IPS-NIHi7 (cell line): ENCODE data around the gene STARD13.

ENCODE experiments used
- DNase-seq: peaks from one replicate; pipeline ENCODE4 v3.0.0; 2012; ENCODE audit warnings: mixed read lengths; ENCODE audit errors: extremely low spot score

Gene STARD13, protein sequence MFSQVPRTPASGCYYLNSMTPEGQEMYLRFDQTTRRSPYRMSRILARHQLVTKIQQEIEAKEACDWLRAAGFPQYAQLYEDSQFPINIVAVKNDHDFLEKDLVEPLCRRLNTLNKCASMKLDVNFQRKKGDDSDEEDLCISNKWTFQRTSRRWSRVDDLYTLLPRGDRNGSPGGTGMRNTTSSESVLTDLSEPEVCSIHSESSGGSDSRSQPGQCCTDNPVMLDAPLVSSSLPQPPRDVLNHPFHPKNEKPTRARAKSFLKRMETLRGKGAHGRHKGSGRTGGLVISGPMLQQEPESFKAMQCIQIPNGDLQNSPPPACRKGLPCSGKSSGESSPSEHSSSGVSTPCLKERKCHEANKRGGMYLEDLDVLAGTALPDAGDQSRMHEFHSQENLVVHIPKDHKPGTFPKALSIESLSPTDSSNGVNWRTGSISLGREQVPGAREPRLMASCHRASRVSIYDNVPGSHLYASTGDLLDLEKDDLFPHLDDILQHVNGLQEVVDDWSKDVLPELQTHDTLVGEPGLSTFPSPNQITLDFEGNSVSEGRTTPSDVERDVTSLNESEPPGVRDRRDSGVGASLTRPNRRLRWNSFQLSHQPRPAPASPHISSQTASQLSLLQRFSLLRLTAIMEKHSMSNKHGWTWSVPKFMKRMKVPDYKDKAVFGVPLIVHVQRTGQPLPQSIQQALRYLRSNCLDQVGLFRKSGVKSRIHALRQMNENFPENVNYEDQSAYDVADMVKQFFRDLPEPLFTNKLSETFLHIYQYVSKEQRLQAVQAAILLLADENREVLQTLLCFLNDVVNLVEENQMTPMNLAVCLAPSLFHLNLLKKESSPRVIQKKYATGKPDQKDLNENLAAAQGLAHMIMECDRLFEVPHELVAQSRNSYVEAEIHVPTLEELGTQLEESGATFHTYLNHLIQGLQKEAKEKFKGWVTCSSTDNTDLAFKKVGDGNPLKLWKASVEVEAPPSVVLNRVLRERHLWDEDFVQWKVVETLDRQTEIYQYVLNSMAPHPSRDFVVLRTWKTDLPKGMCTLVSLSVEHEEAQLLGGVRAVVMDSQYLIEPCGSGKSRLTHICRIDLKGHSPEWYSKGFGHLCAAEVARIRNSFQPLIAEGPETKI

GRCh38 chr13:33285420-33286124 is at the start of gene STARD13:
TSS of gene STARD13 (minus strand) at chr13:33285755. CDS start at chr13:33285638, 117 bp downstream.
- peak; percentile 96 for DNase-seq

DNA sequence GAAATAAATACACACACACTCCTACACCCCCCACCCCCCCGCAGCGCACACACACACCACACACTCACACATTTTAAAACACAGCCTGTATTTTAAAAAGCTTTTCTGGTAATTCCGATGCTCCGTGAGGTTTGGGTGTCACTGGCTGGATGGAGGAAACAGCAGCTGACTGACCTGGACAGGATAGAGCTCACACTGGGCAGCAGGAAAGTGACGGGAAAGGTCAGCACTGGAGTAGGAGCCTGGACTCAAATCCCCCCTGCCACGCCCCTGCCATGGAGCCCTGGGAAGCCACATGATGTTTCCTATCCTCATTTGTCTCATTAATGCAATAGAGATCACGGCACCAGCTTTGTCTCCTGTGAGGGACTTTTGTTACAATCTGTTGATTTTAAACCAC is 49.3 kb upstream of the STARD13 start:
- DNase-seq = no peak

GRCh38 chr13:33331962-33332361 is 46.4 kb upstream of the STARD13 start:
- peak; percentile 23 for DNase-seq

GRCh38 chr13:33330483-33330882 is 44.9 kb upstream of the STARD13 start:
- DNase-seq = no peak

- no peak for DNase-seq
Measured at GRCh38 chr13:33328701-33329100, 43.1 kb upstream of the STARD13 start.

- no peak for DNase-seq
Measured at GRCh38 chr13:33326723-33327122, 41.2 kb upstream of the STARD13 start.

DNA sequence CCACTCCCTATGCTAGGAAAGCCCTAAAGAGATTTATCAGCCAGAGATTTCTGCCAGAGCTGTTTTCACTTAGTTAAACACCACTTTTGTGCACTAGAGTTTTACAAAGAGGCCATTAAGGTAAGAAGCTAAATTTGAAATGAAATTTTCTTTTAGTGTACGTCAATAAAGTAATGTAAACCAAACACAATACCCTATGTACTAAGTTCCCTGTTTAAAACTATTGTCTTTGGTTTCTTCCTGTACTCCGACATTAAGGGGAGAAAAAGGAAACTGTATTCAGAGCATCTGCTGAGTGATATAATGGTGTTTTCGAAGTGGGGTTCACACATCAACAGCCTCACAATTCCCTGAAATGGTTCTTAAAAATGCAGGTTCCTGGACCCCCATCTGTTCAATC is 40.7 kb upstream of the STARD13 start:
- DNase-seq = no peak

GRCh38 chr13:33323801-33324510 is 38.4 kb upstream of the STARD13 start:
- DNase-seq = no peak

- no peak for DNase-seq
Measured at GRCh38 chr13:33322965-33323668, 37.6 kb upstream of the STARD13 start.

GRCh38 chr13:33322543-33322809 is 36.9 kb upstream of the STARD13 start:
- no peak for DNase-seq

DNA sequence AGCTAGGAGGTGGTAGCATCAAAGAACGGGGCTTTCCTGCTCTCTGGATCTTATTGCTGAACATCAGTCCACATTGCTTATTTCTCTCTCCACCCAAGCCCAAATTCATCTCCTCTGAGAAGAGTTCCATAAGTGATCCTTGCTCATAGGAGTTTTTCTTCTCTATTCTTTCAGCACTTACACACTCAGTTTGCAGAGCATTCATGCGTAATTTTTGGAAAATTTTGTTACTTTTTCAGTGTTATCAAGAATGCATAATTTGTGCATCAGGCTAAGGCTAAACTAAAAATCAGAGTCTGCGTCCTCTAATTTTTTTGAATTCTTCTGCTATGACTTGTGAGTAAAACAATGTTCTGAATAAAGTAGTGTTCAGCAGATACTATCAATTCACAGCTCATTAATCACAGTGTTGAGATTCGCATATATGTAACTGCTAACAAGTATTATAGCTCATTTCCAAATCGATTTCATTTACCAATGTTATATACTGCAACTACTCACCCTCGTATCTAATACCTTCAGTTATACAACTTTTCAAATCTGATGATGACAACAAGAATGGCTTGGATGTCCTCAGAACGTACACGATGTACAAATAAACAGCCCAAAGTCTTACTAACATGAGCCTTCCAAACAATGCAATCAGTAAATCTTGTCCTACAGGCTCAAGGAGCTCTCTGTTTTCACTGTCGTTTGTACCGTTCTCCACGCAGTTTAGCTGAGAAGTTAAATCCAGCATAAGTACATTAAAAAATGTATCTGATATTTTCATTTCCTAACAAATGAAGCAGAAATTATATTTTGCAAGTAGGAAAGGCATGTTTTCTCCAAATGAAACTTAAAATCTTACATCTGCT is 36.4 kb upstream of the STARD13 start:
- DNase-seq = no peak

DNA sequence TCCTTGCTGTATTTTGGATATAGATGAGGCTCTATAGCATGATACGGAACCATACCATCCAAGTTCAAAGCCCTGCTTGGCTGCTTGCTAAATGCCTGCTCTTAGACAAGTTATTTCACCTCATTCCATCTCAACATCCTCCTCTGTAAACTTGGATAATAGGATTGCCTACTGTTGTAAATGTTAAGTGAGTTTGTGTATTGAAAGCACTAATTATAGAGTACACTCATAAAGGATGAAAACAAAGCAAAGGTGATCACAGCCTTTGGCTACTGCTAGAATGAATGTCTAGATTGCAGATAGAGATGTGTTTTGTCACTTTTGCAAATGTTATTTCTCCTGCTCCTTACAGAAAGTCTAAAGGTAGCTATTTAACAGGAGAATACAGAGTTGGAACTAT is 34.3 kb upstream of the STARD13 start:
- no peak for DNase-seq

DNA sequence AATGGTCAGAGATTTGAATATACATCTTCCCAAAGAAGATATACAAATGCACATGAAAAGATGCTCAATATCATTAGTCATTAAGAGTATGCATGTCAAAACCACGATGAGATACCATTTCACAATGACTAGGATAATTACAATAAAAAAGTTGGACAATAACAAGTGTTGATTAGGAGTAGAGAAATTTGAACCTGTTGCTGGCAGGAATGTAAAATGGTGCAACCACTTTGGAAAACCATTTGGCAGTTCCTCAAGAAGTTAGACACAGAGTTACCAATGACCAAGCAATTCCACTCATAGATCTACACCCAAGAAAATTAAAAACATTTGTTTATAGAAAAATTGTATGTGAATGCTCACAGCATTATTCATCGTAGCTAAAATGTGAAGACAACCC is 33.2 kb upstream of the STARD13 start:
- no peak for DNase-seq

DNA sequence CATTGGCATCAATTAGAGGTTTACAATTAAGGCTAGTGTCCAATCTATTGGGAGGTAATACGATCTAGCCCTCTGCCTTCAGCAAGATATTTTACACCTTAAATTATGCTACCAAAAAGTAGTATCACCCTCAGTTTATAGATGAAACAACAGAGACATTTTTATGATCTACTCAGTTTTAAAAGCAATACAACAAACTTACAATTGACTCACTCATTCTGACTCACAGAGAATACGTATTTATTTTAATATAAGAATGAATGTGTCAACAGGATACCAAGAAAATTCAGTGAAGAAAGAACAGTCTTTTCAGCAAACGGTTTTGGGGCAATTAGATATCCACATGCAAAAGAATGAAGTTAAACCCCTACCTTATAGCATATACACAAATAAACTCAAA is 32.5 kb upstream of the STARD13 start:
- DNase-seq = no peak

DNA sequence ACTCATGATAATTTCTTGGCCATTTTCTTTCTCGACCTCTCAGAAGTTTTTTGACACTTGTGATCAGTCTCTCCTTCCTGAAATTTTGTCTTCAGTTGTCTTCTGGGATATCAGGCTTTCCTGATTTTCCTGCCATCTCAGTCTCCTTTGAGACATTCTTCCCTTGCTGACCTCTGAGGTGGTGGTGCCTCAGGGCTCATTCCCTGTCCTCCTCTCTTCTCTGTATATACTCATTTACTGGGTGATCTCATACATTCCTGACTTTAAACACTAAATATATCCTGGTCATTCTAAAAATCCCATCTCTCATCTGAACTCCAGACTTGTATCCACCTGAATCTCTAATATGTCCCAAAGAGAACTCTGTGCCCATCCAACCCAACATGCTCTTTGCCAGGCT is 31.3 kb upstream of the STARD13 start:
- DNase-seq = no peak

GRCh38 chr13:33313504-33313903 is 27.9 kb upstream of the STARD13 start:
- no peak for DNase-seq

GRCh38 chr13:33312861-33313212 is 27.3 kb upstream of the STARD13 start:
- DNase-seq = no peak

GRCh38 chr13:33312150-33312860 is 26.8 kb upstream of the STARD13 start:
- DNase-seq = peak; percentile 23

DNA sequence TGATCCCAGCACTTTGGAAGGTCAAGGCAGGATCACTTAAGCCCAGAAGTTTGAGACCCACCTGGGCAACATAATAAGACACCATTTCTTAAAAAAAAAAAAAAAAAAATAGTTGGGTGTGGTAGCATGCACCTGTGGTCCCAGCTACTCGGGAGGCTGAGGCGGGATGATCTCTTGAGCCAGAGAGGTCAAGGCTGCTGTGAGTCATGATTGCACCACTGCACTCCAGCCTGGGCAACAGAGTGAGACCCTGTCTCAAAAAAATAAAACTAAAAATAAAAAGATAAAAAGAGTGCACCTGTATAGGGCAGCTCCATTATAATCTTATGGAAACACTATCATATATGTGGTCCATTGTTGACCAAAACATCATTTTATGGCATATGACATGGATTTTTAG is 25.5 kb upstream of the STARD13 start:
- no peak for DNase-seq
